Upper lobe of left lung (tissue), 4 donors: ENCODE results near the gene SAMD1.

Experiments
- CTCF ChIP-seq, 6 experiments: fragments of 450-650 bp in 4 of 6; fragments of 200-600 bp in 2 of 6; sonication (generic) in 2 of 6; IDR thresholded peaks; one replicate each; pipeline ENCODE4 v1.5.1; 2016 to 2019; ENCODE audit warnings: antibody characterized with exemption in 6 of 6
- EP300 ChIP-seq, 4 donors: sonication (generic); formaldehyde crosslinking; IDR thresholded peaks; one replicate each; pipeline ENCODE4 v1.5.1; 2017; ENCODE audit warnings: antibody characterized with exemption in 4 of 4, control low read depth in 2 of 4
- POLR2A ChIP-seq, 4 donors: fragments of 450-650 bp; IDR thresholded peaks; one replicate each; pipeline ENCODE4 v1.5.1; 2016 to 2017; ENCODE audit warnings: antibody characterized with exemption in 4 of 4, mild to moderate bottlenecking in 2 of 4
- POLR2AphosphoS5 ChIP-seq, 2 donors: sonication (generic); formaldehyde crosslinking; IDR thresholded peaks; one replicate each; pipeline ENCODE4 v1.5.1; 2017; ENCODE audit warnings: antibody characterized with exemption in 2 of 2

- TF ChIP-seq EP300 (IDR thresholded peaks at IDR 0.05) (no peak), CTCF (IDR thresholded peaks at IDR 0.05) (no peak), POLR2A (IDR thresholded peaks at IDR 0.05) (no peak), POLR2AphosphoS5 (IDR thresholded peaks at IDR 0.05) (no peak)
Observed at GRCh38 chr19:14086098-14086497, 4.5 kb downstream of the SAMD1 start.
